Activated T-helper 2 cell treated with anti-CD3 and anti-CD28 coated beads, Interferon-gamma antibody, Interleukin-2, Interleukin-4, amounts not matched to agents 10 μg/mL and 5 μg/mL and 100 μg/mL, durations not matched to agents 14 hours and 24 hours and 36 hours (primary cell): ENCODE results near the gene FBXW8. TPM values are rescaled to one million over a fixed set of nuclear protein-coding genes. Genes with fewer than 3 reads are reported as not detected.

Experiments used
- DNase-seq: peaks from one replicate; pipeline ENCODE4 v3.0.0; 2021; ENCODE audit warnings: low spot score
- H3K27ac Mint-ChIP-seq: one replicate; pipeline ENCODE4 v1.8.0; 2021; ENCODE audit warnings: mixed read lengths
- H3K27me3 Mint-ChIP-seq: one replicate; pipeline ENCODE4 v1.8.0; 2021; ENCODE audit warnings: low read depth, mixed read lengths
- H3K36me3 Mint-ChIP-seq: one replicate; pipeline ENCODE4 v1.8.0; 2021; ENCODE audit warnings: low read depth, mixed read lengths
- H3K4me1 Mint-ChIP-seq: one replicate; pipeline ENCODE4 v1.8.0; 2021; ENCODE audit warnings: low read depth, mixed read lengths
- H3K4me3 Mint-ChIP-seq: one replicate; pipeline ENCODE4 v1.8.0; 2021; ENCODE audit warnings: low read depth, mild to moderate bottlenecking, moderate library complexity, mixed read lengths
- H3K9me3 Mint-ChIP-seq: one replicate; pipeline ENCODE4 v1.8.0; 2021; ENCODE audit warnings: mixed read lengths
- intact Hi-C: fragments of 100-400 bp; cut with micrococcal nuclease; formaldehyde crosslinking; loops from one replicate; pipeline ENCODE4 v1.15.1; 2023
- total RNA-seq: library from RNA; stranded (reverse); gene quantifications from 2 replicates; pipeline ENCODE4 v1.2.3, GENCODE V29; 2022

Gene FBXW8
- total RNA-seq, 1 donor from 2014 or later: 3.3 TPM

DNA sequence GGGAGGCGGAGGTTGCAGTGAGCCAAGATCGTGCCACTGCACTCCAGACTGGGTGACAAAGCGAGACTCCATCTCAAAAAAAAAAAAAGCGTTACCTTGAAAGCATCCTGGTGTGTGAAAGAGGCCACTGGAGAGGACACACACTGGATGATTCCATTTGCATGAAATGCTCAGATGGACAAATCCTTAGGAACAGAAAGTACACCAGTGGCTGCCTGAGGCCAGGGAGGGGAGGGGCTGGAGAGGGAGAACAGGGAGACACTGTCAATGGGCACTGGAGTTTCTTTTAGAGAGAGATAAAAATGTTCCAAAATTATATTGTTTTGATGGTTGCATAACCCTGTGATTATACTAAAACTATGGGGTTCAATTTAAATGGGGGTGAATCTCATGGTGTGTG lies 168.7 kb downstream of the FBXW8 start:
- peaks cover 10% of the 10 kb centered on the region for H3K36me3 Mint-ChIP-seq
- H3K4me1 Mint-ChIP-seq: peaks cover 13% of the 10 kb centered on the region
- DNase-seq: no peak
- H3K9me3 Mint-ChIP-seq: no peaks in the 10 kb centered on the region
- intact Hi-C loops: no loop called here
- H3K4me3 Mint-ChIP-seq: no peak overlapping the region
- no peaks in the 10 kb centered on the region for H3K27me3 Mint-ChIP-seq
- H3K27ac Mint-ChIP-seq: no peak overlapping the region

DNA sequence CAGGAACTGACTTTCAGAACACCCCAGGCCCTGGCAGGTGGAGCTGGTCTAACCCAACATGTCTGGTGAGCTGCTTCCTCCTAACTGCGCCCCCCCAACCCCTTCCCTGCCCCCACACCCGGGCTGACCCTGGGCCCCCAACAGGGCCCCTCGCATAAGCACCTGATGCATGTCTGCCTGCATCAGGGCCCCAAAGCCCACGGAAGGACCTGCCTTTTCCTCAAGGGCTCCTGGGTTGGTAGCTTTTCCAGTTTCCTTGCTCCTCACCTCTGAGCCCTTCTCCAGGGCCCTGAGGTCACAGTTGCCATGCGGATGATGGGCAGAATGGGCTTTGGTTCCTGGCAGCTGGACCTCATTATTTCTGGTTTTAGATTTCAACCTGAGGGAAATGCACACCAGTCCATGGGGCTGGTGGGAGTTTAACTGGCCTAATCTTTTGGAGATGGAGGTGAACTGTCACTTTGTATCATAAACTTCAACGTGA lies 170.0 kb downstream of the FBXW8 start:
- H3K36me3 Mint-ChIP-seq: peaks cover 7% of the 10 kb centered on the region
- no peak overlapping the region for H3K27ac Mint-ChIP-seq
- peaks cover 14% of the 10 kb centered on the region for H3K4me1 Mint-ChIP-seq
- intact Hi-C loops: no loop called here
- H3K9me3 Mint-ChIP-seq: no peaks in the 10 kb centered on the region
- DNase-seq: no peak
- no peak overlapping the region for H3K4me3 Mint-ChIP-seq
- no peaks in the 10 kb centered on the region for H3K27me3 Mint-ChIP-seq

Other genes with a start within 250 kb of the FBXW8 start
- gene SPRING1, start 172.9 kb upstream of the FBXW8 start, total RNA-seq: 32.4 and 36.1 TPM in 2 replicates
- gene RNFT2, start 172.6 kb upstream of the FBXW8 start, total RNA-seq: 11.0 and 14.4 TPM in 2 replicates
- not detected in 2 replicates for gene HRK, start 29.5 kb upstream of the FBXW8 start, total RNA-seq
- gene TESC, start 188.5 kb downstream of the FBXW8 start, total RNA-seq: 72.5 and 73.5 TPM in 2 replicates